ENCODE measurements around the gene ATP1B3. TPM values are rescaled to one million over a fixed set of nuclear protein-coding genes. Genes with fewer than 3 reads are reported as not detected.

ATP1B3 gene
- total and polyA plus RNA-seq, 4 donors: 6.8 to 30.2 (median 11.3) TPM

DNA sequence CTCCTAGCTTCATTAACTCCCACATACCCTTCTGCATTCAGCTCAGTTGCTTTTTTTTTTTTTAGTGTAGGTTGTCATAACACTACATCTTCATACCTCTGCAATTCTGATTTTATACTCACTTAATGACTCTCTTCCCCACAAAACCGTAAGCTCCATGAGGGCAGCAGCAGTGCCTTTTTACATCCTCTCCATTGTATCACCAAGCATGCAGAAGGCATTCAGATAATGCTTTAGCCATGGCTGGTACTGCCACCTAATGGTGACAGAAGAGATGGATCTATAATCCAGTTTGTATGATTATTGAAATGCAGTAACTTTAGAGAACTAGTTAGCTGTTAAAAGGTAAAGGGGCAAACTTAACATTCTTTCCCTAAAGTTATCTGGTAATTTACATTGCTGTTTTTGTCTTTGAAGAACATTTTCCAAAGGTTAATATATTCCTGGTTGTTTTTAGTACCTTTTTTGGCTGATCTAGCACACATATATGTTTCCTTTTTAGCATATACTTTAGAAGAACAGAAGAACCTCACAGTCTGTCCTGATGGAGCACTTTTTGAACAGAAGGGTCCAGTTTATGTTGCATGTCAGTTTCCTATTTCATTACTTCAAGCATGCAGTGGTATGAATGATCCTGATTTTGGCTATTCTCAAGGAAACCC is 36.8 kb downstream of the ATP1B3 start:
- H3K4me3 ChIP-seq (ENCODE audit: low read depth in 1 of 3, low read length in 3 of 3): no peak overlapping the region
- TF ChIP-seq RXRA (IDR thresholded peaks at IDR 0.05): no peak
- TF ChIP-seq, protein P1, sequence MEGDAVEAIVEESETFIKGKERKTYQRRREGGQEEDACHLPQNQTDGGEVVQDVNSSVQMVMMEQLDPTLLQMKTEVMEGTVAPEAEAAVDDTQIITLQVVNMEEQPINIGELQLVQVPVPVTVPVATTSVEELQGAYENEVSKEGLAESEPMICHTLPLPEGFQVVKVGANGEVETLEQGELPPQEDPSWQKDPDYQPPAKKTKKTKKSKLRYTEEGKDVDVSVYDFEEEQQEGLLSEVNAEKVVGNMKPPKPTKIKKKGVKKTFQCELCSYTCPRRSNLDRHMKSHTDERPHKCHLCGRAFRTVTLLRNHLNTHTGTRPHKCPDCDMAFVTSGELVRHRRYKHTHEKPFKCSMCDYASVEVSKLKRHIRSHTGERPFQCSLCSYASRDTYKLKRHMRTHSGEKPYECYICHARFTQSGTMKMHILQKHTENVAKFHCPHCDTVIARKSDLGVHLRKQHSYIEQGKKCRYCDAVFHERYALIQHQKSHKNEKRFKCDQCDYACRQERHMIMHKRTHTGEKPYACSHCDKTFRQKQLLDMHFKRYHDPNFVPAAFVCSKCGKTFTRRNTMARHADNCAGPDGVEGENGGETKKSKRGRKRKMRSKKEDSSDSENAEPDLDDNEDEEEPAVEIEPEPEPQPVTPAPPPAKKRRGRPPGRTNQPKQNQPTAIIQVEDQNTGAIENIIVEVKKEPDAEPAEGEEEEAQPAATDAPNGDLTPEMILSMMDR (IDR thresholded peaks at IDR 0.05; ENCODE audit: low read depth, low read length, missing input control): peak; percentile 69
- peak; percentile 92 to 97 for TF ChIP-seq RAD21 (IDR thresholded peaks at IDR 0.05)
- no peak overlapping the region for H3K9ac ChIP-seq (ENCODE audit: low read depth in 1 of 2, low read length in 2 of 2)
- H3K27me3 ChIP-seq (ENCODE audit: control insufficient read depth in 4 of 4, insufficient read depth in 4 of 4, low read length in 3 of 4): no peaks in the 10 kb centered on the region
- DNase-seq (ENCODE audit: low spot score): no peak
- no peak overlapping the region for H3K27ac ChIP-seq (ENCODE audit: low read depth in 1 of 2, low read length in 2 of 2)
- no peaks in the 10 kb centered on the region for H3K9me3 ChIP-seq (ENCODE audit: control insufficient read depth in 4 of 4, low read length in 3 of 4)
- H3K4me1 ChIP-seq (ENCODE audit: control insufficient read depth in 4 of 4, insufficient read depth in 4 of 4, low read length in 3 of 4): no peaks in the 10 kb centered on the region
- 26% methylated on average over 1 of the region's 1 CpG for WGBS
- H3K36me3 ChIP-seq (ENCODE audit: control insufficient read depth in 4 of 4, insufficient read depth in 3 of 4, low read depth in 1 of 4, low read length in 3 of 4): peaks cover 0 to 2% (median 0%) of the 10 kb centered on the region in 4 donors

DNA sequence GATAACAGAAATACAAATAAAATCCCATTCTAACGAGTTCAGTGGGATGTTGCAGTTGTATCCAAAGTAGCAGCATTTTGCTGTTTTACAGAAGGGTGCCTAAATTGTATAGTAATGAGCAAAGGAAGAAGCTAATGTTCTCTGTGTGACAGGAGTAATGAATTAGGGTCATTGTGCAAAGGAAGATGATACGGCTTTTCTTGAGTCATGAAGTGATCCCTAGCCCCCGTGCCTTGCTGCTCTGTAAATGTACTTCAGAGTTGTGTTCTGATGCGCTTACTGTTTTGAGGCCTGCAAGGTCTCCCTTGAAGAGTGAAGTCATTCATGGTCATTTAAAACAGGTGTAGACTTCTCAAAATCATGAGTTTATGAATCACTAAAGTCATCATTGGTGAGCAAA is 37.9 kb downstream of the ATP1B3 start:
- H3K27me3 ChIP-seq (ENCODE audit: control insufficient read depth in 4 of 4, insufficient read depth in 4 of 4, low read length in 3 of 4): no peaks in the 10 kb centered on the region
- TF ChIP-seq FOXA2 (IDR thresholded peaks at IDR 0.05) (no peak), HNF4G (IDR thresholded peaks at IDR 0.05) (no peak)
- TF ChIP-seq, protein P2, sequence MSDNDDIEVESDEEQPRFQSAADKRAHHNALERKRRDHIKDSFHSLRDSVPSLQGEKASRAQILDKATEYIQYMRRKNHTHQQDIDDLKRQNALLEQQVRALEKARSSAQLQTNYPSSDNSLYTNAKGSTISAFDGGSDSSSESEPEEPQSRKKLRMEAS (IDR thresholded peaks at IDR 0.05): no peak
- no peak overlapping the region for H3K9ac ChIP-seq (ENCODE audit: low read depth in 1 of 2, low read length in 2 of 2)
- H3K9me3 ChIP-seq (ENCODE audit: control insufficient read depth in 4 of 4, low read length in 3 of 4): no peaks in the 10 kb centered on the region
- H3K4me1 ChIP-seq (ENCODE audit: control insufficient read depth in 4 of 4, insufficient read depth in 4 of 4, low read length in 3 of 4): no peaks in the 10 kb centered on the region
- no peak overlapping the region for H3K27ac ChIP-seq (ENCODE audit: low read depth in 1 of 2, low read length in 2 of 2)
- no peak for DNase-seq (ENCODE audit: low spot score)
- no peak overlapping the region for H3K4me3 ChIP-seq (ENCODE audit: low read depth in 1 of 3, low read length in 3 of 3)
- 92% methylated on average over 4 of the region's 4 CpGs for WGBS
- H3K36me3 ChIP-seq (ENCODE audit: control insufficient read depth in 4 of 4, insufficient read depth in 3 of 4, low read depth in 1 of 4, low read length in 3 of 4): peaks cover 0 to 2% (median 0%) of the 10 kb centered on the region in 4 donors

GRCh38 chr3:141915016-141915415 is 38.6 kb downstream of the ATP1B3 start:
- WGBS: 95% methylated on average over 5 of the region's 5 CpGs
- no peaks in the 10 kb centered on the region for H3K4me1 ChIP-seq (ENCODE audit: control insufficient read depth in 4 of 4, insufficient read depth in 4 of 4, low read length in 3 of 4)
- H3K27ac ChIP-seq (ENCODE audit: low read depth in 1 of 2, low read length in 2 of 2): no peak overlapping the region
- no peaks in the 10 kb centered on the region for H3K9me3 ChIP-seq (ENCODE audit: control insufficient read depth in 4 of 4, low read length in 3 of 4)
- H3K9ac ChIP-seq (ENCODE audit: low read depth in 1 of 2, low read length in 2 of 2): no peak overlapping the region
- no peak for DNase-seq (ENCODE audit: low spot score)
- no peak overlapping the region for H3K4me3 ChIP-seq (ENCODE audit: low read depth in 1 of 3, low read length in 3 of 3)
- TF ChIP-seq TAF1 (conservative IDR thresholded peaks at IDR 0.05) (no peak), YY1 (IDR thresholded peaks at IDR 0.05) (no peak), SP1 (IDR thresholded peaks at IDR 0.05) (no peak), ZBTB33 (IDR thresholded peaks at IDR 0.05) (no peak), FOXA1 (IDR thresholded peaks at IDR 0.05) (no peak), HNF4G (IDR thresholded peaks at IDR 0.05) (no peak), REST (IDR thresholded peaks at IDR 0.05) (no peak), RAD21 (IDR thresholded peaks at IDR 0.05) (no peak), RXRA (IDR thresholded peaks at IDR 0.05) (no peak), HNF4A (conservative IDR thresholded peaks at IDR 0.05) (no peak), JUND (IDR thresholded peaks at IDR 0.05) (no peak), GABPA (IDR thresholded peaks at IDR 0.05 in 1 of 2, conservative IDR thresholded peaks at IDR 0.05 in 1 of 2) (no peak), NR2F2 (IDR thresholded peaks at IDR 0.05) (no peak)
- TF ChIP-seq, protein P2 (IDR thresholded peaks at IDR 0.05): no peak
- H3K36me3 ChIP-seq (ENCODE audit: control insufficient read depth in 4 of 4, insufficient read depth in 3 of 4, low read depth in 1 of 4, low read length in 3 of 4): peaks cover 0 to 2% (median 0%) of the 10 kb centered on the region in 4 donors
- H3K27me3 ChIP-seq (ENCODE audit: control insufficient read depth in 4 of 4, insufficient read depth in 4 of 4, low read length in 3 of 4): no peaks in the 10 kb centered on the region

Data from liver (tissue), 9 donors.